NCI-H2081 (cell line): Measurements from ENCODE around the gene ELP4.

Experiments used
- DNase-seq, 2 experiments: peaks; one replicate each; lab custom pipeline; 2025; lab: John Stamatoyannopoulos, UW

Gene ELP4

DNA sequence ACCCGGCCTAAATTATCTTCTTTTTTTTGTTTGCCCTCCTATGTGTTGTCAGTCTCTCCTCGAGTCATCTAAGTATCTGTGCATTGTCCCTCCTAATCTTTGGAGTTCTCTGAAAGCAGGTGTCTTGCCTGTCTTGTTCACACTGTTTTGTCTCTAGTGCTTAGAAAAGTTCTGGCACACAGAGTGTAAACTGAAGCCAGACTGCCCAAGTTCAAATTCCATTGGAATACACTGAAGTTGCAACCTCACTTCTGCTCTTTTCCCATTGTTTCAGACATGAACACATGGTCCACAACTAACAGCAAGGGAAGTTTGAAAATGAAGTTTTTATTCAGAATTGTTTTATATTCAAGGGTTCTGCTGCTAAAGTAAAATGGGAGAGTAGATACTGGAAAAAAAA, 262.8 kb downstream of the ELP4 start:
- DNase-seq: no peak

GRCh38 chr11:31779374-31779791, 269.8 kb downstream of the ELP4 start:
- DNase-seq: peak in 1 of 2 experiments; percentile 9

DNA sequence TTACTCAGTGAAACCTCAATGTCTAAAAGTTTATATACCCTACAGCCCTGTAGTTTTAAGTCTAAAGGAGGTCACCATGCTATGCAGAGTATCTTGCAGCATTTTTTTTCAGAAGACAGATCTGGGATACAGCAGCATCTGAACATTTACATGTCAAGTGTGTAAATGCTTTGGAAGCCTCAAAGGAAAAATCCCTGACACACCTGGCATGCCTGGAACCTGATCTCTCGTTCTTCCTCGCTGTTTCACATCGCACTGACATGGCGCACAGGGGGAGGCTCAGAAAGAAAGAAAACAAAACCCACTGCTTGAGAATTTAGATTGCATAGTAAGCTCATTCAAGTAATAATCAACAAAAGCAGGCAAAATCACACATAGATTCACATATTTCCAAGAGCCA, 270.5 kb downstream of the ELP4 start:
- no peak for DNase-seq

GRCh38 chr11:31780480-31780971, 271.0 kb downstream of the ELP4 start:
- DNase-seq: no peak

DNA sequence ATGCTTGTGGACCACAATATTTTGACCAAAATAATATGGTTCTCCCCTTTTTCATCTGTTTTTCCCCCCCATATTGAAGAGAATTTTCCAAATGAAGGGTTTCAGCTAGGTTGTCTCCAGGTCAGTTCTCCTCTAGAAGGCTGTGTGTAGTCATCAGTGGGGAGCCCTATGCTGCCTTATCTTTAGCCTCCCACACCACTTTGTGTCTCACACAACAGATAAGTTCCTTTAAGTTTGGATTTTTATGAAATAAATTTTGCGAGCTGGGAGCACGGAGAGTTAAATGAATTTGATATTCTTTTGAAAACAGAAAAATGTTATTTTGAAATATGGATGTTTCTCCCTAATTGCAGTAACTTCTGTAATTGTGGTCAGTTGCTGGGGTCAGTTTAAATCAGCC, 272.7 kb downstream of the ELP4 start:
- no peak for DNase-seq

DNA sequence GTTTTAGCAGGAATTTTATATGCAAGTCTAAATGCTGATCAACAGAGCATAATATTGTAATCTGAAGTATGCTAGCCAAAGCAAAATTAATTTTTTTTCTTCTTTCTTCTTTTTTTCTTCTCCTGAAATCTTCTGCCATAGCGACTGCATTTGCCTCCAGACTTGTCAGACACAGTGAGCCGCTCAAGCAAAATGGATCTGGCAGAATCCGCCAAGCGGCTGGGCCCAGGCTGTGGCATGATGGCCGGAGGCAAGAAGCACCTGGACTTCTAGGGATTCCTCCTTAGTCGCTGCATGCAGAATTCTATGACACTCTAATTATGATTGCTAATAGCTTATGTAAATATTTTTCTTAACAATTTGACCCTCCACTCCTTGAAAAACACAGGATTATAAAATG, 273.7 kb downstream of the ELP4 start:
- DNase-seq: no peak

DNA sequence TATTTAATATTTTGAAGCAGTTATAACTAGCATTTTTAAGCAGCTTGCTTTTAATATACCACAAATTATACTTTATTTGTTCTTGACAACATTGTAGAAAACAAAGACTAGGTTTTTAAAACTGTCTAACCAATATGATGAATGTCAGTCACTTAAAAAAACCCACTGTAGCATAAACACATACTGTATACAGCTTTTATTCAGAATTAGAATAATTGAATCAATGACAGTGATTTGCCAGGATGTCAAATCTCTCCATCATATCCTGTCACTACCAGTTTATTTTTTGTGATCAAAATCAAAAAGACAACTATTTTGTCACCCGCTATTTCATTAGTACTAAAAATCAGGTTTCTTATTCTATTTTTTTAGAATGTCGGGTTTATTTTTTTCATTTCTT, 275.0 kb downstream of the ELP4 start:
- no peak for DNase-seq

- no peak for DNase-seq
These were observed 277.6 kb downstream of the ELP4 start for GRCh38 chr11:31786996-31787685.

DNA sequence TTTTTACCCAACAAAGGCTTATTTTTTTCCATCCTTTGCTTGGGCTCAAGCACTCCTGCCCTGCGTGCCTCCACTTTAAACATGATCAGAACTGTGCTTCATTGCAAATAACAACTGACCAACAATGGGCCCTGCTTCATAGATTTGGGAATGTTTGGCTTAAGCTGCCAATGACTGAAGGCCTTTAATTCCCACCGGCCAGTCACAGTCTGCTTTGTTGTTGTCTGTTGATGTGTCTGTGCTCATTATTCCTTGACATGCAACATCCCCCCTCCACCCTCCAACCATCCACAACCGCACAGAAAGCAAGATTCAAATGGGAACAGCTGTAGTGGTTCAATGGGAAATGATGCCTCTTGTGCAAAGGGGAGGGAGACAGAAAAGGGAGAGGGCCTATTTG, 278.5 kb downstream of the ELP4 start:
- DNase-seq: no peak

- DNase-seq: no peak
These were observed 281.1 kb downstream of the ELP4 start for GRCh38 chr11:31790649-31791048.

GRCh38 chr11:31792036-31792435, 282.5 kb downstream of the ELP4 start:
- no peak for DNase-seq

GRCh38 chr11:31792456-31792855, 282.9 kb downstream of the ELP4 start:
- no peak for DNase-seq

DNA sequence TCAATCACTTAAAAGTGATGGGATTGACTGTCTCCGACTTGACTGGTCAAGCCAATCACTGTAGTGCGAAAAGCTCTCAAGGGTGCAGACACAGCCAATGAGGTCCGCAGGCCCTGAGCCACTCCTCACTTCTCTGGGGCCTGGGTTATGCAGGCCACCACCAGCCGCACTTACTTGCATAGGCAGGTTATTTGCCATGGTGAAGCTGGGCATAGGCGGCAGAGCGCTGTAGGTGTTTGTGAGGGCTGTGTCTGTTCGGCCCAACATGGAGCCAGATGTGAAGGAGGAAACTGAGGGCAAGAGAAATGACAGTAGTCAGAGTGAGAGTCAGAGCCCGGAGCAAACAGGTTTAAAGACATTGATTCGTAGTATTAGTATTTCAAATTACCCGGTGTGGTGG, 283.7 kb downstream of the ELP4 start:
- no peak for DNase-seq

- DNase-seq: no peak
These were observed 285.0 kb downstream of the ELP4 start for GRCh38 chr11:31794548-31794947.

DNA sequence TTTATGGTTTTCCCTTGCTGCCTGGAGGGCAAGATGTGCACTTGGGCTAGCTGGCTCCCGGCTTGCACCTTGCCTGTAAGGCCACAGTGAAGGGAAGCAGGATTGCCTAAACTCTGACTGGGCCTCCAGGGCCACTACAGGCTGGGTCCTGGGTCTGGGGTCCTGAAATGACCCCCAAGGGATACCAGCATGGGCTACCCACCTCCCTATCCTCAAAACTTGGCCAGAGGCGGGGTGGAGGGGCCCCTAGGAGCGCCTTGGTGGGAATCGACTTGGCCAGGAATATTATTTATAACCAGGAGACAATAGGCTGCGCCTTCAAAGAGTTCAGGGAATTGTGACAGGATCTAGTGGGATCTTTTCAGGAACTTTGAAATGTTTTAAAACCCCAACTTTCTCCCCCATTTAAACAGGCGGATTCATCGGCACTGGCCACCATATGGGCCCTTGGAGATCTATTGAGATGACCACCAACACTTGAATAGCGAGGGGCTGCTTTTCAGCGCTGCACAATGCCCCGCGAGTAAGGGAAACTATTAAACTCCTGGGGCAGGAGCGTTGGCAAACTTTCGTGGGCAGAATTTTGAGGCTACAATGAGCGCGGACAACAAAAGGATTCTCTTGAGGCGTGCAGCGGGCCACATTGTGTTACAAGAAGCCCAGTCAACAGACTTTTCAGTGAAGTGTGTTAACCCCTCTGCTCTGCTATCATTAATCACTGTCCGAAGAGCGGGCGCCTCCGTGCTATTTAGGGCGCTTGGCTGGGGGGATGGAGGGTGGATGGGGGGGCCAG, 286.3 kb downstream of the ELP4 start:
- DNase-seq: no peak

DNA sequence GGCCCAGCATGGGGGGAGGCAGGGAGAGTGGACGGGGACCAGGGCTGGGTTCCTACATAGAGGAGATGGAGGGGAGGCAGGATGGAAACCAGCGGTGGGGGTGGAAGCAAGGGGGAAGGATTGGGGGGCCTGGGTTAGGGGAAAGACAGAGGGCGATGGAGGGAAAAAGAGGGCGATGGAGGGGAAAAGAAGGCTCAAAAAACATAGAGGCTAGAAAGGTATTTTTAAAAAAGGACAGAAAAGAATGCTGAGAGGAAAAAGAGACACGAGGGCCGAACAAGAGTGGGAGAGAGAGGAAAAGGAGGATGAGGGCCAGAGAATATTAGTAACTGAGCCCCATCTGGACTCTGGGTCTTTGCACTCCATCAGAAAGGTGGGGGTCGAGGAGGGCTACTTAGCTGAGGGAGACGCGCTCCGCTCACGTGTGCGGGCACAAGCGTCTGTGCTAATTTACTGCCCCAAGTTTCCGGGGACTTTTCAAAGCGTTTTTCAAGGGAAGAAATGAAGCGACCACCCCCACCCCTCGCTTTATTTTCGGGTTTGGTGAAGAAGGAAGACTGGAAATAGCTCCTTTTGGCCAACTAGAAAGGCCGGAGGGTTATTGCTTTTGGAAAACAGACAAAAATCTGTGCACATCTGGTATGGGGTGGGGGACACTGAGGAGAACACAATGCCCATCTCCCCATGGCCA, 287.1 kb downstream of the ELP4 start:
- DNase-seq: no peak

- no peak for DNase-seq
These were observed 287.9 kb downstream of the ELP4 start for GRCh38 chr11:31797190-31798056.

GRCh38 chr11:31798057-31798553, 288.5 kb downstream of the ELP4 start:
- no peak for DNase-seq

- DNase-seq: no peak
These were observed 289.2 kb downstream of the ELP4 start for GRCh38 chr11:31798554-31799434.
